HG03354 (cell line): ENCODE results near the gene FCN3.

Experiments
- ATAC-seq: cut with Tn5 transposase; IDR thresholded peaks from one replicate; pipeline ENCODE4 v1.9.1; 2021; ENCODE audit warnings: mild to moderate bottlenecking; ENCODE audit not compliant: unreplicated experiment, poor library complexity, severe bottlenecking

The FCN3 gene

GRCh38 chr1:27381969-27382762 is 7.5 kb upstream of the FCN3 start:
- no peak for ATAC-seq

DNA sequence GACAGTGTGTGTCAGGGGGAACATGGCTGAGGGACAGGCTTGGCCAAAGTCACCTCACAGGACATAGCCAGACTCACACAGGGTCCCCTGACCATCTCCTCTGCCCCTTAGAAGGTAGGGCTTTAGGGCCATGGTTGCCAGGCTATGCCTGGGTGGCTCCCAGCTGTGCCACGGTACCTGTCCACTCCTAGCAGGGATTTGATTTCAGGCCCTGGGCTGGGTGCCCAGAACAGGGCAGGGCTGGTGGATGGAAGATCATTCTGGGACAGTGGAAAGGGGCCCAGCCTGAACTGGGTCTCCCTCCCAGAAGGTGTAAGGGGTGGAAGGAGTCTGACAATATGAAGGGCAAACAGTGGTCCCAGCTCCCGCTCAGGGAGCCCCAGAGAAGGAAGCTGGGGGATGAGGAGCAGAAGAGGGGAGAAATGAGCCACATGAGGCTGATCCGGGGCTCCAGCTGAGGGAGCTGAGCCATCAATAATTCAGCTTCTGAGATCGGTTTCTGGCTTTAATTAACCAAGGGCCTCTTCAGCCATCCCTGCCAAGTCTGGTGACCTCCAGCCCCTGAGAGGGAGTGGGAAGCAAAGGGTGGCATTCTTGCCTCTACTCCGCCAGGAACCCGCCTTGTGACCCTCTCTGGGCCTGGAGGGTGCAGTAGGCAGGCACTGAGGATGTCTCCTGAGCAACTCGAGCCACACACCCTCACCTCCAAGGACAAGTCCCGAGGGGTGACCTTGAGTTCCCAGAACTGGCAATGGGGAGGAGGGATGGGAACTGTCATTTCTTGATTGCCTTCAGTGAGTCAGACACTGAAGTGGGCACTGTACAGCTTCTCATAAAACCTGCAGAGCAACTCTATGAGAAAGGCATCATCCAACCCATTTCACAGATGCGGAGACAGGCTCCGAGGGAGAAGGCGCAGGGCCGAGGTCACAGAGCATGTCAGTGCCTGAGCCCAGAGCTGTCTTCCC is 6.4 kb upstream of the FCN3 start:
- no peak for ATAC-seq

- ATAC-seq = no peak
These were observed 5.6 kb upstream of the FCN3 start for GRCh38 chr1:27380224-27380623.

- ATAC-seq = no peak
These were observed 5.0 kb upstream of the FCN3 start for GRCh38 chr1:27379564-27380122.

DNA sequence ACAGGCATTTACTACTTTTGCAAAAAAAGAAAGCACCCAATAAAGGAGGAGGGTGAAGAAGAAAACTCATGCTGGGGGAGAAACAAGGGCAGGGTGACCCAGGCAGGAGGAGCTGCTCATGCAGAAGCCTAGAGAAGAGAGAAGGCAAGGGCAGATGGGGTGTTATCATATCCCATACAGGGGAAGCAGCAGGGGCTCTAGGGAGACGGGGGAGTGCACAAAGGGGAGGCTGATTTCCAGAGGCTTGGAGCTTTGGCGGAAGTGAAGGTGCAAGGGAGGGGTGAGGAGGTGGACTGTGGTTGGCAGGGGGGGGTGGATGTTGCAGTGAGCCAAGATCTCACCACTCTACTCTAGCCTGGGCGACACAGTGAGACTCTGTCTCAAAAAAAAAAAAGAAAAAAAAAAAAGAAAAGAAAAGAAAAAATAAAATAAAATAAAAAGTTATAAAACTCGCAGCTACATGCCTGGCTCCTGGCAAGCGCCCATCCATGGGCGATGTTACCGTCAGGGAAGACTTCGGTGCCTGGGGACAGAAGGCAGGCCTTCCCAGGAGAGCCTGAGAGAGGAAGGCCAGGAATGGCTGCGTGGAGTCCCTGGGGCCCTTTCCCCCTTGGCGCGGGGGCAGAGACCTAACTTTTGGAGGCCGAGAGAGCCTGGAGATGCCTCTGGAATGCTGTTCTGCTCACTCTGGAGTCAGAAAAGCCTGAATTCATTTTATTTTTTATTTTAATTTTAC is 3.3 kb upstream of the FCN3 start:
- ATAC-seq = no peak

GRCh38 chr1:27372808-27373690 is 1.6 kb downstream of the FCN3 start:
- ATAC-seq = no peak

GRCh38 chr1:27372022-27372807 is 2.4 kb downstream of the FCN3 start:
- ATAC-seq = no peak

DNA sequence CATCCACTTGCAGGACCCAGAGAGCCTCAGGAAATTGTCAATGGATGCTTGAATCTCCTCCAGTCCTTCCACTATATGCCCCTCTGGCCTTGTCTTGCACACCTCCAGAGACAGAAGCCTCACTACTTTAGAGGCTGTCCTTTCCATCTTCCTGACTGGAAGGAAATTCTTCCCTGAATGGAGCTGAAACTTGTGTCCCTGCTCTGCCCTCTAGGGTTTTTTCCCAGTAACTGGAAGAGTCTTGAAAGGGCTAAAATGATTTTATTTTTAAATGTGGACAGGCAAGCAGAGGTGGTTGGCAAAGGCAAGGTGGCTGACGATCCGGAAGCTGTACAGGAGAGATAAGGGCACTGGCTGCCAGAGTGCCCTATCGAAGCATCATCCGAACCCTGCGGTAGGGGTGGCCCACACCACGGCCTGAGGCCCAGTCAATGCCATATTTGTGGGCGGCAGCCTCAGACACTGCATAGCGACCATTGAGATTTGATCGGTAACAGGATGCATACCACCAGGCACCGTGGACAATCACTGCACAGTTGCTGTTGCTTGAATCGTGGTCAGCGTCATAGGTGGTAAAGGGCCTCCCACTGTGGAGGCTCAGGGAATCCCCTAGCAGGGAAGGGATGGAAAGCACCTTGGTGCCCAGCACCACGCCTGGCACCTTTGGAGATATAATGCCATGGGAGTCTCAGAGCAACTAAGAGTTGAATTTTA is 5.6 kb downstream of the FCN3 start:
- no peak for ATAC-seq

GRCh38 chr1:27367160-27367650 is 7.4 kb downstream of the FCN3 start:
- no peak for ATAC-seq

DNA sequence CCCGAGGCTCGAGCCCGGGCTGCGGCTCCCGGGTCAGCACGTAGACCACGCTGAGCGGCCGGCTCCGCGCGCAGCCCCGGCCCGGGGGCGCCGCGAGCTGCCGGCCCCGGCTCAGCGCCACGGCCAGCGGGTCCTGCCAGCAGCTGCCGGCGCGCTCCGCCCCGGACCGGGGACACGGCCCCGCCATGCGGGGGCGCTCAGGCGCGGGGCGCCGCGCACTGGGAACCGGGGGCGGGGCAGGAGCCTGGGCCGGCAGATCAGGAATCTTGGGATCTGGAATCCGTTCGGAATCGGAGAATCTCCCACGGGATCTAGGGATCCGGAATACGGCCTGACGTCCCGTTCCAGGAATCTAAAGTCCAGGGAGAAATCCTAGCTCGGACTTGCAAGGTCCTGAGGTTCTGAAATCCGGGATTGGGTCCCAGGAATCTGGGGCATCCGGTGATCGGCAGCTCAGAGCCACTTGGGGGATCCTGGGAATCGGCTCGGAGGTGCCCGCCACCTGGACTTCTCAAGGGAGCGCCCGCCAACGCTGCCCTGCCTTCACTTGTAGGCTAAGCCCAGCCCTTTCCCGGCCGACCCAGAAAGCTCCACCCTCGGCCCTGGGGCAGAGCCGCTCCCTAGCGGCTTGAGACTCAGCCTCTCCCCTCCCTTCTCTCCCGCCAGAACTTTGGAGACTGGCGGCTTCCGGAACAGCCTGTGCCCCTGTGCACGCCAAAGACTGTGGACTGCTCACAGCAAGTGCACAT is 8.0 kb downstream of the FCN3 start, which contains the start of gene MAP3K6:
MAP3K6 (minus strand) TSS at position 551 of the 749 bp plus-strand sequence; CDS start at position 187, 364 bp downstream.
- ATAC-seq = peak; percentile 31

GRCh38 chr1:27366113-27366410 is 8.6 kb downstream of the FCN3 start:
- ATAC-seq = peak; percentile 43

DNA sequence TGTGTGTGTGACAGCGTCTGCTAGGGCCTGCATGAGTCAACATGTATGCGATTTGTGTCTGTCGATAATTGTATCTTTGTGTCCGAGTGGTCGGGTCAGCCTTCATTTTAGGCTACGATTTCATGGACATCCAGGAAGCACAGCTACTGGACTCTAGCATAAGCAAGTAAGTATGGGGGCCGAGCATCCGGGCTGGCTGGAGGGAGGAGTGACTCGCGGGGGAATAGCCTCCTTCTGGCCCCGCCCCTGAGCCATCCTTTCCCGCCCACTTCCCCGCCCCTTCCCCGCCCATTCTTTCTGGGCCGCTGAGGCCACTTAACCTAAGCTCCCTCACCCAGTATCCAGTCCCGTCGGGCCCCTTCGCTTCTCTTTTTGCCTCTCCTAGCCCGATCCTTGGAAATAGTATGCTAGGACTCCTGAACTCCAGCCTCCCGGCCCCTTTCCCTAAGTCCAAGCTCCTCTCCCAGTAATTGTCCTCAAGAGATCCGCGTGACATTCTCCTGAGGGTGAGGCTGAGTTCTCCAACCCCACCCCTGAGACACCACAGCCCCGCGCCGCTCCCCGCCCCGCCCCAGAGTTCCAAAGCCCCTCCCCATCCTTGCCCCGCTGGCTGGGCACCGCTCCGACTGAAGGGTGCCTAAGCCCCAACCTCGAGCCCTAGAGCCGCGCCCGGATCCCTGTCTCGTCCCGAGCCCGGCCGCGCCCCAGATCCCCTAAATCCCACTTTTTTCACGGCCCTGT is 9.1 kb downstream of the FCN3 start:
- peak; percentile 51 for ATAC-seq

DNA sequence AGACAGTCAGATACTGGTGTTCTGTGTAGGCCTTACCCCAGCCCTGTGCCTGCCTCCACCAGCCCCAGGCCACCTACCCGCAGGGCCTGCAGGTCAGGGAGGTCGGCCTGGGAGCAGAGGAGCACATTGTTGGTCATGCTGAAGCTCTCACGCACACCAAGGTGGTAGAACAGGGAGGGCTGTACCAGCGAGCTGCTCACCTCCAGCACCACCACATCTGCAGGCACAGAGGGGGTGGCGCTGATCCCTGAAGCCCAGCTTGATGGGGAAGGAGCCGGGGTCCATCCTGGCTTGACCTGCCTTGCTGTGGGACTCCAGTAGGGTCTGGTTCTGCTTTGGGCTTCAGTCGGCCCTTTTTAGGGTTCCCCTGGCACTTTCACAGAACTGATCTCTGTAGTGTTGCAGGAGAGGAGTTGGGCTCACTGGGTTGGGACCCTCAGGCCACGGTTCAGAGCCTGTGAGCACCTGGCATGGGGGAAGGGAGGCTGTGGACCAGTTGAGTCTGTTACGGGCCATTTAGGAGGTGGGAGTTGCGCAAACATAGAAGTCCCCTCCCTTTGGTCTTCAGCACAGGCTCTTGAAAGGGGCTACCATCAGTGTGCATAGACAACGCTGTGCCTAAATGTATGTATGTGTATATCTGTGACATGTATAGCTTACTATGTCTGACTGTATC is 9.8 kb downstream of the FCN3 start:
- ATAC-seq = peak; percentile 35

DNA sequence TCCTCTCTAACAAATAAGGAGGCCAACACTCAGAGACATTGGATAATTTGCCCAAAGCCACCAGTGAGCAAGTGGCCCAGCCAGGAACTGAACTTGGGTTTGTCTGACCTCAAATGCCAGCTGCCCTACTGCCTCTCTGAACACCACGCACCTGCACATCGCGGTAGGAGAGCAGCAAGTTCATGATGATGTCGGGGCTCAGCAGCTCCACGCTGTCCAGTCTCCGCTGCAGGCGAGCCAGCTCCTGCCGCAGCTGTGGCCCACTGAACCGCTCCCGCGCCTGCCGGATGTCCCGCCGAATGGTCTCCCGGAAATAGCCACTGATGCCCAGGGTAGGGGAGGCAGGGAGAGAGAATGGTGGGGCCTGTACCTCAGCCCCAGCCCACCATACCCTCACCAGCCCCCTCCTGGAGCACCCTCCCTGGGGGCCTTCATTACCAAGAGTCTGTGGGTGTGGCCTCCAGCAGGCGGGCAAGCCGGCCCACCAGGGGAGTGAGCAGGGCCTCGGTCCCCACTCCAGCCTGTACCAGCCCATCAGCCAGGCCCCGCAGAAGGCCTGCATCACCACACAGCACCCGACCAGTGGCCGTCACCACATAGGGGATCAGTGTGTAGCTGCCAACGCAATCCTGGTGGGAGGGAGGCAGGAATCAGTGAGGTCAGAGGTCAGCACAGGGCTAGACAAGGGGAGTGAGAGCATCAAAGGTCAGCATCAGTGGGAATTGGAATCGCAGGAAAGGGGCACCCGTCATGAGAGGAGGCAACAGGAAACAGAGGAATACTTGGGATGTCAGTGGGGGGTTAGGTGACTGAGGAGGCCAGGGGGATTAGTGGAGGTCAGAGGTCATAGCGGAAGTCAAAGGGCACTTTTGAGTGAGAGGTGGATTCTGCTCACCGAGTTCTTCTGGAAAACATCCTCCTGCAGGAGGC is 10.6 kb downstream of the FCN3 start:
- ATAC-seq = no peak

- ATAC-seq = no peak
These were observed 13.1 kb downstream of the FCN3 start for GRCh38 chr1:27361553-27361952.
